ENCODE results near the gene DDX27. TPM values are rescaled to one million over a fixed set of nuclear protein-coding genes. Genes with fewer than 3 reads are reported as not detected.
A peak's percentile ranks its signal among the peaks of the same experiment; 100 is the strongest.
"Not testable (repeated sequence)": the region's sequence is repeated elsewhere in the genome, so short reads cannot be mapped to it uniquely, and the experiment has no call there.

The DDX27 gene
- total RNA-seq, 1 experiment from 2014 or later: 87.3 TPM

GRCh38 chr20:49183444-49183843 lies 35.8 kb upstream of the DDX27 start:
- DNase-seq: no peak
- TF ChIP-seq CTCF (IDR thresholded peaks at IDR 0.05; ENCODE audit: unreplicated experiment): no peak
- intact Hi-C loops (cut with micrococcal nuclease; ENCODE audit: unreplicated experiment): loop anchor here (5.0 kb wide), 1 partner anchor 36 kb away; no protein-coding TSS in a partner anchor
- peaks cover 57% of the 10 kb centered on the region for H3K4me1 Mint-ChIP-seq (ENCODE audit: low read depth, unreplicated experiment)
- CTCF ChIA-PET: interaction anchor here (0.6 to 5.0 kb wide), 4 partner anchors 33 to 146 kb away, joined by 3 to 31 read pairs (median 4); no protein-coding TSS in a partner anchor
- no peaks in the 10 kb centered on the region for H3K9me3 Mint-ChIP-seq (ENCODE audit: low read depth, unreplicated experiment)
- no TSS peak for BruUV-seq (replicated peaks)
- peaks cover 35% of the 10 kb centered on the region for H3K36me3 Mint-ChIP-seq (ENCODE audit: insufficient read depth, unreplicated experiment)
- H3K27me3 Mint-ChIP-seq (ENCODE audit: unreplicated experiment): no peaks in the 10 kb centered on the region
- peak overlapping the region; percentile 97 for H3K4me3 Mint-ChIP-seq (ENCODE audit: low read depth, unreplicated experiment)
- H3K27ac Mint-ChIP-seq (ENCODE audit: unreplicated experiment): no peak overlapping the region

GRCh38 chr20:49184084-49184501 lies 35.1 kb upstream of the DDX27 start:
- H3K4me3 Mint-ChIP-seq (ENCODE audit: low read depth, unreplicated experiment): peak overlapping the region; percentile 97
- intact Hi-C loops (cut with micrococcal nuclease; ENCODE audit: unreplicated experiment): loop anchor here (5.0 kb wide), 1 partner anchor 37 kb away; no protein-coding TSS in a partner anchor
- not testable (repeated sequence) for H3K27me3 Mint-ChIP-seq (ENCODE audit: unreplicated experiment); DNase-seq; BruUV-seq (replicated peaks); H3K27ac Mint-ChIP-seq (ENCODE audit: unreplicated experiment); H3K9me3 Mint-ChIP-seq (ENCODE audit: low read depth, unreplicated experiment)
- CTCF ChIA-PET: interaction anchor here (0.6 to 1.5 kb wide), 2 partner anchors 33 to 54 kb away, joined by 3 to 5 read pairs; no protein-coding TSS in a partner anchor
- peaks cover 39% of the 10 kb centered on the region for H3K36me3 Mint-ChIP-seq (ENCODE audit: insufficient read depth, unreplicated experiment)
- peaks cover 61% of the 10 kb centered on the region for H3K4me1 Mint-ChIP-seq (ENCODE audit: low read depth, unreplicated experiment)

- DNase-seq: no peak
- intact Hi-C loops (cut with micrococcal nuclease; ENCODE audit: unreplicated experiment): loop anchor here (5.0 kb wide), 1 partner anchor 37 kb away; no protein-coding TSS in a partner anchor
- Mint-ChIP-seq H3K36me3 (ENCODE audit: insufficient read depth, unreplicated experiment) (peaks cover 39% of the 10 kb centered on the region), H3K27ac (ENCODE audit: unreplicated experiment) (peak overlapping the region; percentile 84), H3K4me3 (ENCODE audit: low read depth, unreplicated experiment) (peak overlapping the region; percentile 97), H3K9me3 (ENCODE audit: low read depth, unreplicated experiment) (no peaks in the 10 kb centered on the region), H3K27me3 (ENCODE audit: unreplicated experiment) (peaks cover 7% of the 10 kb centered on the region), H3K4me1 (ENCODE audit: low read depth, unreplicated experiment) (peaks cover 55% of the 10 kb centered on the region)
- BruUV-seq (replicated peaks): no TSS peak
- no peak for TF ChIP-seq CTCF (IDR thresholded peaks at IDR 0.05; ENCODE audit: unreplicated experiment)
- CTCF ChIA-PET: interaction anchor here (1.5 to 1.9 kb wide), 2 partner anchors 33 to 91 kb away, joined by 5 read pairs; no protein-coding TSS in a partner anchor
Observed at GRCh38 chr20:49184691-49185070, 34.5 kb upstream of the DDX27 start.

GRCh38 chr20:49185071-49185761 lies 34.0 kb upstream of the DDX27 start:
- Mint-ChIP-seq H3K27me3 (ENCODE audit: unreplicated experiment) (peaks cover 12% of the 10 kb centered on the region), H3K9me3 (ENCODE audit: low read depth, unreplicated experiment) (no peaks in the 10 kb centered on the region), H3K36me3 (ENCODE audit: insufficient read depth, unreplicated experiment) (peaks cover 39% of the 10 kb centered on the region), H3K4me1 (ENCODE audit: low read depth, unreplicated experiment) (peaks cover 50% of the 10 kb centered on the region), H3K4me3 (ENCODE audit: low read depth, unreplicated experiment) (peak overlapping the region; percentile 97), H3K27ac (ENCODE audit: unreplicated experiment) (peak overlapping the region; percentile 84)
- BruUV-seq (replicated peaks): no TSS peak
- no peak for DNase-seq
- intact Hi-C loops (cut with micrococcal nuclease; ENCODE audit: unreplicated experiment): no loop called here
- CTCF ChIA-PET: interaction anchor here (0.8 to 1.9 kb wide), 3 partner anchors 32 to 91 kb away, joined by 3 to 5 read pairs (median 5); no protein-coding TSS in a partner anchor
- no peak for TF ChIP-seq CTCF (IDR thresholded peaks at IDR 0.05; ENCODE audit: unreplicated experiment)

Data from Calu3 (cell line).